ENCODE results near the gene FAH. TPM values are rescaled to one million over a fixed set of nuclear protein-coding genes. Genes with fewer than 3 reads are reported as not detected.

Gene FAH
- total and polyA plus RNA-seq, 8 donors = 7.6 to 40.6 (median 18.9) TPM

- intact Hi-C loops (cut with DNase I; ENCODE audit: low total_unique reads) = no loop called here
- peak in 1 of 2 donors; percentile 34 for DNase-seq
- Histone ChIP-seq H3K27me3 (peaks cover 0 to 20% (median 0%) of the 10 kb centered on the region in 3 donors), H3K9me3 (no peaks in the 10 kb centered on the region), H3K27ac (no peak overlapping the region), H3K4me3 (no peak overlapping the region), H3K36me3 (no peaks in the 10 kb centered on the region), H3K4me1 (no peaks in the 10 kb centered on the region)
- TF ChIP-seq POLR2A (IDR thresholded peaks at IDR 0.05) (no peak), CTCF (IDR thresholded peaks at IDR 0.05) (peak in 2 of 7 experiments; percentile 33 to 35)
- 64 to 81% (median 71%) methylated on average over 3 to 4 of the region's 4 CpGs for WGBS, 5 donors
Observed at GRCh38 chr15:80234883-80235282, 82.1 kb downstream of the FAH start.

Other genes with a start within 250 kb of the FAH start
- gene BCL2A1, start 181.8 kb upstream of the FAH start, total RNA-seq = 10 to 100 TPM in 1 of 5 donors, 1 to 10 TPM in 1, under 1 TPM in 1, not detected in 2; 0.87 to 12.5 (median 2.8) TPM
- 10 to 100 TPM in 1 of 3 donors, 1 to 10 TPM in 2; 3.8 to 29.4 (median 4.4) TPM for gene BCL2A1, start 181.8 kb upstream of the FAH start, polyA plus RNA-seq
- 100 to 1,000 TPM in 2 of 5 donors, 10 to 100 TPM in 3; 12.2 to 271 (median 61.9) TPM for gene ZFAND6, start 93.3 kb upstream of the FAH start, total RNA-seq
- gene ZFAND6, start 93.3 kb upstream of the FAH start, polyA plus RNA-seq = 100 to 1,000 TPM in 1 of 3 donors, 10 to 100 TPM in 2; 41.5 to 113 (median 71.0) TPM
- 1 to 10 TPM in 2 of 5 donors, under 1 TPM in 3; 0.29 to 4.3 (median 0.73) TPM for gene CTXND1, start 99.2 kb downstream of the FAH start, total RNA-seq
- gene CTXND1, start 99.2 kb downstream of the FAH start, polyA plus RNA-seq = 1 to 10 TPM in 2 of 3 donors, under 1 TPM in 1; 0.93 to 3.8 (median 1.9) TPM